Trophoblast cell (in vitro differentiated cells and primary cell): ENCODE results near the gene GJD4.
A peak's percentile ranks its signal among the peaks of the same experiment; 100 is the strongest.

Experiments
- DNase-seq, 2 donors: peaks; one replicate each; pipeline ENCODE4 v3.0.0-alpha.2; 2016
- H2AFZ ChIP-seq: 2 replicates; pipeline ENCODE4 v1.6.1; 2013; ENCODE audit warnings: low read length, moderate library complexity, mild to moderate bottlenecking; ENCODE audit not compliant: insufficient read depth, poor library complexity
- H2AK5ac ChIP-seq: 2 replicates; pipeline ENCODE4 v1.6.1; 2013; ENCODE audit warnings: mild to moderate bottlenecking, low read length
- H2BK120ac ChIP-seq: 2 replicates; pipeline ENCODE4 v1.6.1; 2013; ENCODE audit warnings: low read length, mild to moderate bottlenecking, moderate library complexity; ENCODE audit not compliant: insufficient read depth, poor library complexity
- H2BK12ac ChIP-seq: 2 replicates; pipeline ENCODE4 v1.6.1; 2013; ENCODE audit warnings: mild to moderate bottlenecking, low read length, moderate library complexity
- H2BK5ac ChIP-seq: 2 replicates; pipeline ENCODE4 v1.6.1; 2013; ENCODE audit warnings: low read length, low read depth, moderate library complexity, mild to moderate bottlenecking; ENCODE audit not compliant: poor library complexity
- H3K14ac ChIP-seq: 2 replicates; pipeline ENCODE4 v1.6.1; 2013; ENCODE audit warnings: mild to moderate bottlenecking, low read length
- H3K18ac ChIP-seq: 2 replicates; pipeline ENCODE4 v1.6.1; 2013; ENCODE audit warnings: mild to moderate bottlenecking, low read length
- H3K23ac ChIP-seq: 2 replicates; pipeline ENCODE4 v1.6.1; 2013; ENCODE audit warnings: low read length
- H3K27ac ChIP-seq: 2 replicates; pipeline ENCODE4 v1.5.1; 2013; ENCODE audit warnings: low read depth, mild to moderate bottlenecking, inconsistent platforms, low read length, moderate library complexity
- H3K27me3 ChIP-seq: 2 replicates; pipeline ENCODE4 v1.6.1; 2013; ENCODE audit warnings: inconsistent platforms, mild to moderate bottlenecking, low read length, moderate library complexity; ENCODE audit not compliant: insufficient read depth
- H3K36me3 ChIP-seq, 2 experiments: 1 replicate in 1 of 2; 2 replicates in 1 of 2; pipeline ENCODE4 v1.6.1; 2013; ENCODE audit warnings: low read length in 2 of 2, mild to moderate bottlenecking in 2 of 2, moderate library complexity in 1 of 2; ENCODE audit not compliant: insufficient read depth in 2 of 2, control insufficient read depth in 1 of 2
- H3K4ac ChIP-seq: 2 replicates; pipeline ENCODE4 v1.6.1; 2013; ENCODE audit warnings: low read depth, mild to moderate bottlenecking, low read length, moderate library complexity
- H3K4me1 ChIP-seq, 2 experiments: 1 replicate in 1 of 2; 2 replicates in 1 of 2; pipeline ENCODE4 v1.6.1; 2013; ENCODE audit warnings: low read length in 2 of 2, mild to moderate bottlenecking in 2 of 2, moderate library complexity in 1 of 2; ENCODE audit not compliant: insufficient read depth in 2 of 2, control insufficient read depth in 1 of 2
- H3K4me2 ChIP-seq: 2 replicates; pipeline ENCODE4 v1.6.1; 2013; ENCODE audit warnings: inconsistent platforms, mild to moderate bottlenecking, low read length, moderate library complexity
- H3K4me3 ChIP-seq: 2 replicates; pipeline ENCODE4 v1.5.1; 2013; ENCODE audit warnings: mild to moderate bottlenecking, low read depth, low read length, inconsistent platforms
- H3K79me1 ChIP-seq: one replicate; pipeline ENCODE4 v1.6.1; 2013; ENCODE audit warnings: low read length
- H3K79me2 ChIP-seq: 2 replicates; pipeline ENCODE4 v1.6.1; 2013; ENCODE audit warnings: low read length, mild to moderate bottlenecking; ENCODE audit not compliant: control insufficient read depth, insufficient read depth, poor library complexity
- H3K9ac ChIP-seq: 2 replicates; pipeline ENCODE4 v1.6.1; 2013; ENCODE audit warnings: mild to moderate bottlenecking, low read length
- H3K9me3 ChIP-seq: 2 replicates; pipeline ENCODE4 v1.6.1; 2013; ENCODE audit warnings: low read depth, mild to moderate bottlenecking, control low read depth, inconsistent platforms, low read length; ENCODE audit not compliant: insufficient read depth
- H4K12ac ChIP-seq: 2 replicates; pipeline ENCODE4 v1.6.1; 2013; ENCODE audit warnings: low read depth, mild to moderate bottlenecking, low read length, moderate library complexity
- H4K8ac ChIP-seq: 2 replicates; pipeline ENCODE4 v1.6.1; 2013; ENCODE audit warnings: low read depth, mild to moderate bottlenecking, low read length, moderate library complexity
- H4K91ac ChIP-seq: one replicate; pipeline ENCODE4 v1.6.1; 2013; ENCODE audit warnings: low read depth, mild to moderate bottlenecking, low read length, moderate library complexity
- WGBS: extraction: QIAGEN DNeasy Blood & Tissue Kit; methylation state at CpG from one replicate; pipeline ENCODE4 v1.1.7; 2013; ENCODE audit warnings: missing lambda C conversion rate; ENCODE audit not compliant: insufficient read length, insufficient coverage; ENCODE audit errors: extremely low coverage; 5-methylcytosine and 5-hydroxymethylcytosine counted together

The GJD4 gene

GRCh38 chr10:35640474-35640873 is 35.3 kb downstream of the GJD4 start:
- no peak overlapping the region for H2AK5ac ChIP-seq
- peak overlapping the region; percentile 81 for H3K9ac ChIP-seq
- H3K4me3 ChIP-seq, result peak overlapping the region; percentile 72
- H3K36me3 ChIP-seq, result peaks cover 0 to 4% of the 10 kb centered on the region in 2 experiments
- H3K9me3 ChIP-seq, result peaks cover 6% of the 10 kb centered on the region
- H3K4me2 ChIP-seq, result peak overlapping the region; percentile 72
- no peak overlapping the region for H2BK12ac ChIP-seq
- no peak overlapping the region for H2AFZ ChIP-seq
- H3K23ac ChIP-seq, result no peak overlapping the region
- no peak overlapping the region for H3K18ac ChIP-seq
- H3K79me2 ChIP-seq, result peaks cover 4% of the 10 kb centered on the region
- H2BK5ac ChIP-seq, result no peak overlapping the region
- H3K4me1 ChIP-seq, result peaks cover 11 to 18% of the 10 kb centered on the region in 2 experiments
- H2BK120ac ChIP-seq, result no peak overlapping the region
- no peak overlapping the region for H4K91ac ChIP-seq
- no peak overlapping the region for H3K14ac ChIP-seq
- peaks cover 2% of the 10 kb centered on the region for H3K27me3 ChIP-seq
- H4K12ac ChIP-seq, result no peak overlapping the region
- H3K27ac ChIP-seq, result no peak overlapping the region
- no peak overlapping the region for H3K4ac ChIP-seq
- H3K79me1 ChIP-seq, result peaks cover 17% of the 10 kb centered on the region
- no CpG with 5 or more reads among the region's 53 CpGs for WGBS
- H4K8ac ChIP-seq, result no peak overlapping the region
- DNase-seq, result peak; percentile 55 to 69

GRCh38 chr10:35640951-35641675 is 36.0 kb downstream of the GJD4 start:
- Histone ChIP-seq H3K9ac (peak overlapping the region; percentile 92), H3K9me3 (peaks cover 6% of the 10 kb centered on the region), H2AK5ac (no peak overlapping the region), H3K14ac (peak overlapping the region; percentile 1), H2BK120ac (peak overlapping the region; percentile 44), H4K8ac (peak overlapping the region; percentile 45), H3K79me2 (peaks cover 4% of the 10 kb centered on the region), H3K18ac (peak overlapping the region; percentile 4), H2BK5ac (peak overlapping the region; percentile 58), H3K23ac (no peak overlapping the region), H3K27me3 (peaks cover 2% of the 10 kb centered on the region), H3K4me2 (peak overlapping the region; percentile 72), H3K4ac (no peak overlapping the region), H3K4me3 (peak overlapping the region; percentile 87), H4K91ac (peak overlapping the region; percentile 75), H4K12ac (peak overlapping the region; percentile 54), H2BK12ac (no peak overlapping the region), H3K4me1 (peaks cover 11 to 18% of the 10 kb centered on the region in 2 experiments), H2AFZ (peak overlapping the region; percentile 40), H3K79me1 (peaks cover 17% of the 10 kb centered on the region), H3K27ac (peak overlapping the region; percentile 83), H3K36me3 (peaks cover 0 to 4% of the 10 kb centered on the region in 2 experiments)
- DNase-seq, result peak; percentile 85 to 90
- no CpG with 5 or more reads among the region's 72 CpGs for WGBS

GRCh38 chr10:35641676-35642034 is 36.5 kb downstream of the GJD4 start:
- Histone ChIP-seq H2AK5ac (no peak overlapping the region), H3K79me2 (peaks cover 4% of the 10 kb centered on the region), H3K27ac (peak overlapping the region; percentile 83), H3K18ac (peak overlapping the region; percentile 4), H3K9me3 (peaks cover 6% of the 10 kb centered on the region), H4K12ac (peak overlapping the region; percentile 54), H3K27me3 (peaks cover 2% of the 10 kb centered on the region), H3K36me3 (peaks cover 0 to 4% of the 10 kb centered on the region in 2 experiments), H4K91ac (peak overlapping the region; percentile 75), H3K4me2 (peak overlapping the region; percentile 72), H2BK5ac (peak overlapping the region; percentile 58), H3K79me1 (peaks cover 17% of the 10 kb centered on the region), H3K23ac (no peak overlapping the region), H2BK12ac (no peak overlapping the region), H3K9ac (peak overlapping the region; percentile 92), H2AFZ (peak overlapping the region; percentile 40), H3K4me3 (peak overlapping the region; percentile 87), H2BK120ac (peak overlapping the region; percentile 44), H3K4ac (peak overlapping the region; percentile 22), H3K4me1 (peaks cover 11 to 18% of the 10 kb centered on the region in 2 experiments), H3K14ac (peak overlapping the region; percentile 46), H4K8ac (peak overlapping the region; percentile 45)
- no CpG with 5 or more reads among the region's 54 CpGs for WGBS
- DNase-seq, result peak in 1 of 2 donors; percentile 41

- Histone ChIP-seq H3K27ac (peak within 1 kb of the TSS; percentile 83), H2AK5ac (no peak within 1 kb of the TSS), H3K14ac (peak within 1 kb of the TSS; percentile 46), H3K27me3 (peaks cover 2% of the 10 kb centered on the region), H3K4me3 (peak within 1 kb of the TSS; percentile 87), H3K79me2 (peaks cover 4% of the 10 kb centered on the region), H4K8ac (peak within 1 kb of the TSS; percentile 45), H3K4me1 (peaks cover 11 to 18% of the 10 kb centered on the region in 2 experiments), H3K4me2 (peak within 1 kb of the TSS; percentile 72), H3K9me3 (peaks cover 6% of the 10 kb centered on the region), H2BK120ac (peak within 1 kb of the TSS; percentile 44), H3K23ac (no peak within 1 kb of the TSS), H2BK12ac (no peak within 1 kb of the TSS), H3K4ac (peak within 1 kb of the TSS; percentile 22), H4K12ac (peak within 1 kb of the TSS; percentile 54), H4K91ac (peak within 1 kb of the TSS; percentile 75), H3K9ac (peak within 1 kb of the TSS; percentile 92), H3K79me1 (peaks cover 17% of the 10 kb centered on the region), H3K36me3 (peaks cover 0 to 4% of the 10 kb centered on the region in 2 experiments), H2BK5ac (peak within 1 kb of the TSS; percentile 58), H3K18ac (peak within 1 kb of the TSS; percentile 5), H2AFZ (peak within 1 kb of the TSS; percentile 74)
- WGBS, result no CpG with 5 or more reads among the region's 80 CpGs
- DNase-seq, result peak; percentile 96 to 98
These were observed 37.1 kb downstream of the GJD4 start, which contains the start of gene FZD8 for GRCh38 chr10:35642035-35642792. Gene FZD8 (minus strand): TSS chr10:35642296. CDS start chr10:35641429, 867 bp downstream.
